ENCODE data around the gene SEC11A.
"Not testable (repeated sequence)": the region's sequence is repeated elsewhere in the genome, so short reads cannot be mapped to it uniquely, and the experiment has no call there.

SEC11A gene

DNA sequence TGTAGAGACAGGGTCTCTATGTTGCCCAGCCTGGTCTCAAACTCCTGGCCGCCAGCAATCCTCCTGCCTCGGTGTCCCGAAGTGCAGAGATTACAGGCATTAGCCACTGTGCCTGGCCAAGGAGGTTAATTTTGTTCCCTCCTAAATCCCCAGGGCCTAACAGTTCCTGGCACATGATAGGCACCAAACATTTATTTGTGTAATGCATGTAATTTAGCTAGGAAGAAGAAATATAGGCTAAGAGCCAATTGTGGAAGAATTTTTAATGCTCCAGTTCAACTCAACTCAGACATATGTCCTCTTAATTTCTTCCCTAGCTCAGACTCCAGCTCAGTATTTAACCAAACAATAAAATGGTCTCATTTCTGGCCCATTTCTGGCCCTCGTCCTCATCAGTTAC, 24.8 kb upstream of the SEC11A start:
- CTCF ChIA-PET, result no interaction called here
- TF ChIP-seq, protein P1, sequence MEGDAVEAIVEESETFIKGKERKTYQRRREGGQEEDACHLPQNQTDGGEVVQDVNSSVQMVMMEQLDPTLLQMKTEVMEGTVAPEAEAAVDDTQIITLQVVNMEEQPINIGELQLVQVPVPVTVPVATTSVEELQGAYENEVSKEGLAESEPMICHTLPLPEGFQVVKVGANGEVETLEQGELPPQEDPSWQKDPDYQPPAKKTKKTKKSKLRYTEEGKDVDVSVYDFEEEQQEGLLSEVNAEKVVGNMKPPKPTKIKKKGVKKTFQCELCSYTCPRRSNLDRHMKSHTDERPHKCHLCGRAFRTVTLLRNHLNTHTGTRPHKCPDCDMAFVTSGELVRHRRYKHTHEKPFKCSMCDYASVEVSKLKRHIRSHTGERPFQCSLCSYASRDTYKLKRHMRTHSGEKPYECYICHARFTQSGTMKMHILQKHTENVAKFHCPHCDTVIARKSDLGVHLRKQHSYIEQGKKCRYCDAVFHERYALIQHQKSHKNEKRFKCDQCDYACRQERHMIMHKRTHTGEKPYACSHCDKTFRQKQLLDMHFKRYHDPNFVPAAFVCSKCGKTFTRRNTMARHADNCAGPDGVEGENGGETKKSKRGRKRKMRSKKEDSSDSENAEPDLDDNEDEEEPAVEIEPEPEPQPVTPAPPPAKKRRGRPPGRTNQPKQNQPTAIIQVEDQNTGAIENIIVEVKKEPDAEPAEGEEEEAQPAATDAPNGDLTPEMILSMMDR (IDR thresholded peaks at IDR 0.05; ENCODE audit: control extremely low read depth, extremely low read depth, low read depth, missing control alignments), result no peak
- DNase-seq (ENCODE audit: extremely low spot score), result no peak
- POLR2A ChIA-PET, result no interaction called here

DNA sequence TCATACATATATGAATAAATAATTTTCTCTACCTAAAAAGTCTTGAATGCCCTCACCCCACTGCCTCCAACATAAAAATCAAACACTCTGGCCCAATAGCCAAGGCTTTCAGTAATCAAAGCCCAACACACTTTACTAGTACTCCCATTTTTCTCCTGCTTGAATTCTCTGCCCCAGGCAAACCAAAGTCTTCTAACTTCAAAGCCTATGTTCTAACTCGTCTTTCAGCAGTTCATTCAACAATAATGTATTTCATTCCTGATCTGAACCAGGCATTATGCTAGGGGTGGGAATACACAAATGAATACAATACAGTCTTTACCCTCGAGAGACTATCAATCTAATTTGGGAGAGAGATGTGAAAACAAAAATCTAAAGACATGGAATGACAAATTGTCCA, 21.1 kb upstream of the SEC11A start:
- ChIA-PET POLR2A (no interaction called here), CTCF (interaction anchor here (1.3 kb wide), 2 partner anchors 10 to 21 kb away, joined by 4 read pairs; partner anchors contain the start of gene SEC11A)
- no peak for DNase-seq (ENCODE audit: extremely low spot score)
- TF ChIP-seq, protein P1 (IDR thresholded peaks at IDR 0.05; ENCODE audit: control extremely low read depth, extremely low read depth, low read depth, missing control alignments), result no peak

DNA sequence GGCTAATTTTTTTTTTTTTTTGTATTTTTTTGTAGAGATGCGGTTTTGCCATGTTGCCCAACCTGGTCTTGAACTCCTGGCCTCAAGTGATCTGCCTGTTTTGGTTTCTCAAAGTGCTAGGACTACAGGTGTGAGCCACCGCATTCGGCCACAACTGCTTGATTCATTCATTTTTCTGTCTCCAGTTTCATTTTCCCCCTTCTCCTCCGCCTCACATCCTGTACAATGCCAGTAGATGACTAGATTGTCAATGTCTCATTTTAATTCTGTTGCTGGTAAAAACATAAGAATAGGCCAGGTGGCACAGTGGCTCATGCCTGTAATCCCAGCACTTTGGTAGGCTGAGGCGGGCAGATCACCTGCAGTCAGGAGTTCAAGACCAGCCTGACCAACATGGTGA, 20.4 kb upstream of the SEC11A start:
- TF ChIP-seq, protein P1 (IDR thresholded peaks at IDR 0.05; ENCODE audit: control extremely low read depth, extremely low read depth, low read depth, missing control alignments), result no peak
- ChIA-PET POLR2A (interaction anchor here (2.7 kb wide), 1 partner anchor 21 kb away, joined by 12 read pairs; the partner anchor contains the start of gene SEC11A), CTCF (interaction anchor here (1.5 to 2.8 kb wide), 2 partner anchors 10 to 11 kb away, joined by 4 to 10 read pairs; no protein-coding TSS in a partner anchor)
- peak; percentile 74 for DNase-seq (ENCODE audit: extremely low spot score)

DNA sequence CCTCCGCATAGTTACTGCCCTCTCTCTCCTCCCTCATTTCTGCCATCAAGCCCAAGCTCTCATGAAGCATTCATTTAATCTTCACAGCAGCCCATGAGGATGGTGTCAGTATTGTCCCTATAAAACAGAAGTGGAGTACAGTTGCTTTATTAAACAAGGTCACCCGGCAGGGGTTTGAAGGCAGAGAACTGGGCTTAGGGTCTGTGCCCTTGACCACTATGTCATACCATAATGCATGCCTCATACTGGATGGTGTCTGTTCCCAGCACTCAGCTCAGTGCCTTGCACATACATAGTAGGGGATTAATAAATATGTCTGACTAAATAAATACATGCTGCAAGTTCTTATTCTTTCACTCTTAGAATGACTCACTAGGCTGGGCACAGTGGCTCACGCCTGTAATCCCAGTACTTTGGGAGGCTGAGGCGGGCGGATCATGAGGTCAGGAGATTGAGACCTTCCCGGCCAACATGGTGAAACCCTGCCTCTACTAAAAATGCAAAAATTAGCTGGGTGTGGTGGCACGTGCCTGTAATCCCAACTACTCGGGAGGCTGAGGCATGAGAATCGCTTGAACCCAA, 19.6 kb upstream of the SEC11A start:
- ChIA-PET CTCF (interaction anchor here (0.9 to 2.8 kb wide), 10 partner anchors 8 to 192 kb away, joined by 3 to 10 read pairs (median 4); partner anchors contain the start of gene WDR73), POLR2A (interaction anchor here (0.6 to 2.7 kb wide), 3 partner anchors 10 to 131 kb away, joined by 3 to 12 read pairs (median 6); partner anchors contain the start of gene SEC11A)
- not testable (repeated sequence) for DNase-seq (ENCODE audit: extremely low spot score)

DNA sequence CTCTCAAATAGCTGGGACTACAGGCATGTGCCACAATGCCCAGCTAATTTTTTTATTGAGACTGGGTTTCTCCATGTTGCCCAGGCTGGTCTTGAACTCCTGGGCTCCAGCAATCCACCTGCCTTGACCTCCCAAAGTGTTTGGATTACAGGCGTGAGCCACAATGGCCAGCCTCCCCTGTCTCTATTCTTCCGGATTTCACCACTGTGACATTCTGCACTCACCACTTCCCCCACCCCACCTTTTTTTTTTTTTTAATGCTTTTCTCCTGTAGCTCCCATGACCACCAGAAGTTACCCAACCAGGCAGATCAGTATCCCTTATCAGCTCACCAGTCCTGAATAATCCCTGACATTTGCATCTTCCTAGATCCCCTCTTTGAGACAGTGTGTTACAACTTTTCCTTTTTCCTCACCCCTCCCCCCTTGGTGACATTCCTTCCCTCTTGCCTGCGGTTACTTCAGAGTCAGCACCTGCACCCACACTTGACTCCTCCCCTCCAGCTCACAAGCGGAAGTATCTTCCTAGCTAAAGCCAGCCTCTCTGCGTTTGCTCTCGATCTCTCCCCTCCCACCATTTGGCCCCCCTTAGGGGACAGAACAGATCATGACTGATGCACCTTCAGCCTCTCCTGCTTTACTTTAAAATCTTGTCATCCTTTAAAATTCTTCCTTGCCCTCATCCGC, 19.0 kb upstream of the SEC11A start:
- TF ChIP-seq, protein P1 (IDR thresholded peaks at IDR 0.05; ENCODE audit: control extremely low read depth, extremely low read depth, low read depth, missing control alignments), result no peak
- ChIA-PET CTCF (interaction anchor here (0.8 to 2.8 kb wide), 13 partner anchors 8 to 193 kb away, joined by 3 to 10 read pairs (median 3); partner anchors contain the start of genes SEC11A and WDR73), POLR2A (interaction anchor here (0.6 to 2.7 kb wide), 4 partner anchors 9 to 131 kb away, joined by 3 to 12 read pairs (median 5); partner anchors contain the start of gene SEC11A)
- DNase-seq (ENCODE audit: extremely low spot score), result peak; percentile 66

DNA sequence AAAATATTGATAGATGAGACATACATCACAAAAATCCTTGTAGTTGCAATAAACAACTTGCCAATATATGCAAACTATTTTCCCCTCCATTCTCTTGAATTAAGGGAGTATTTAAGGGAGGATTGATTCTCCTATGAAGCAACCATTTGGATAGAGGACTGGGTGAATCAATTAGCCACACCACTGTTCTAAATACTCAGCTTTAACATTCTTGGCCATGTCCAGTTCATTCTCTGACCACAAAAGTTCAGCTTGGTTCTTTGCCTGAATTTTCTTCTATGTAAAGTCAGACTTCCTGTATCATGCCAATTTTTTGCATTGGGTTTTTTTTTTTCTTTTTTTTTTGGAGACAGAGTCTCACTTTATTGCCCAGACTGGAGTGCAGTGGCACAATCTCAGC, 15.8 kb upstream of the SEC11A start:
- POLR2A ChIA-PET, result no interaction called here
- CTCF ChIA-PET, result interaction anchor here (1.3 to 1.4 kb wide), 2 partner anchors 10 to 19 kb away, joined by 3 to 4 read pairs; no protein-coding TSS in a partner anchor
- no peak for DNase-seq (ENCODE audit: extremely low spot score)
- TF ChIP-seq, protein P1 (IDR thresholded peaks at IDR 0.05; ENCODE audit: control extremely low read depth, extremely low read depth, low read depth, missing control alignments), result no peak

DNA sequence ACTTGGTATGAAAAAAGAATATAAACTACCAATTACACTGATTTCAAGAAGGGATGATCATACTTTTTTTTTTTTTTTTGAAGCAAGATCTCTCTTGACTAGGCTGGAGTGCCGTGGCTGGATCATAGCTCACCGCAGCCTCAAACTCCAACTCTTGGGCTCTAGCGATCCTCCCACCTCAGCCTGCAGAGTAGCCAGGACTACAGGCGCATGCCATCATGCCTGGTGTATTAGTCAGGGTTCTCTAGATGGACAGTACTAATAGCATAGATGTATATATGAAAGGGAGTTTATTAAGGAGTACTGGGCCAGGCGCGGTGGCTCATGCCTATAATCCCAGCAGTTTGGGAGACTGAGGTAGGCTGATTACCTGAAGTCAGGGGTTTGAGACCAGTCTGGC, 11.5 kb upstream of the SEC11A start:
- POLR2A ChIA-PET, result no interaction called here
- no peak for DNase-seq (ENCODE audit: extremely low spot score)
- TF ChIP-seq, protein P1 (IDR thresholded peaks at IDR 0.05; ENCODE audit: control extremely low read depth, extremely low read depth, low read depth, missing control alignments), result no peak
- CTCF ChIA-PET, result interaction anchor here (0.9 to 1.1 kb wide), 3 partner anchors 8 to 74 kb away, joined by 3 to 4 read pairs (median 4); partner anchors contain the start of gene WDR73

Data from GM10248 (cell line).